Neural cell (in vitro differentiated cells): ENCODE data around the gene NMNAT3.

Experiments used
- CTCF ChIP-seq: fragments of 450-650 bp; IDR thresholded peaks from 2 replicates; pipeline ENCODE4 v1.5.1; 2014; ENCODE audit warnings: antibody characterized with exemption, mild to moderate bottlenecking, moderate library complexity; ENCODE audit not compliant: poor library complexity, severe bottlenecking
- EP300 ChIP-seq: fragments of 450-650 bp; conservative IDR thresholded peaks from 2 replicates; pipeline ENCODE4 v1.6.1; 2014; ENCODE audit warnings: antibody characterized with exemption, mild to moderate bottlenecking, moderate library complexity; ENCODE audit not compliant: poor library complexity, severe bottlenecking
- EZH2 ChIP-seq: fragments of 200-600, 300-800 bp; shearing (Covaris generic), sonication (generic); IDR thresholded peaks from 2 replicates; pipeline ENCODE4 v1.6.1; 2014; ENCODE audit warnings: antibody characterized with exemption, low read length, borderline replicate concordance, mild to moderate bottlenecking; ENCODE audit not compliant: insufficient read depth, poor library complexity, severe bottlenecking
- MXI1 ChIP-seq: fragments of 450-650 bp; conservative IDR thresholded peaks from 2 replicates; pipeline ENCODE4 v1.6.1; 2014; ENCODE audit warnings: antibody characterized with exemption, mild to moderate bottlenecking; ENCODE audit not compliant: poor library complexity, severe bottlenecking
- RAD21 ChIP-seq: fragments of 450-650 bp; conservative IDR thresholded peaks from 2 replicates; pipeline ENCODE4 v1.6.1; 2014; ENCODE audit warnings: antibody characterized with exemption, mild to moderate bottlenecking, moderate library complexity
- TAF1 ChIP-seq: IDR thresholded peaks from 2 replicates; pipeline ENCODE4 v1.6.1; 2012; ENCODE audit warnings: low read depth

GRCh38 chr3:139671107-139671506, 6.7 kb downstream of the NMNAT3 start:
- TF ChIP-seq EZH2 (no peak), TAF1 (no peak), MXI1 (no peak), CTCF (no peak), RAD21 (no peak), EP300 (no peak)
